KG1 (cell line): ENCODE measurements around the gene TTC28.

Experiments
- DNase-seq: peaks from one replicate; lab custom pipeline; 2025; lab: John Stamatoyannopoulos, UW

Gene TTC28

GRCh38 chr22:28046100-28046499 lies 633.5 kb downstream of the TTC28 start:
- no peak for DNase-seq

- no peak for DNase-seq
Measured at GRCh38 chr22:28044546-28045173, 635.0 kb downstream of the TTC28 start.

- DNase-seq, result no peak
Measured at GRCh38 chr22:28043266-28043665, 636.4 kb downstream of the TTC28 start.

GRCh38 chr22:28034760-28035401 lies 644.8 kb downstream of the TTC28 start:
- DNase-seq, result no peak

DNA sequence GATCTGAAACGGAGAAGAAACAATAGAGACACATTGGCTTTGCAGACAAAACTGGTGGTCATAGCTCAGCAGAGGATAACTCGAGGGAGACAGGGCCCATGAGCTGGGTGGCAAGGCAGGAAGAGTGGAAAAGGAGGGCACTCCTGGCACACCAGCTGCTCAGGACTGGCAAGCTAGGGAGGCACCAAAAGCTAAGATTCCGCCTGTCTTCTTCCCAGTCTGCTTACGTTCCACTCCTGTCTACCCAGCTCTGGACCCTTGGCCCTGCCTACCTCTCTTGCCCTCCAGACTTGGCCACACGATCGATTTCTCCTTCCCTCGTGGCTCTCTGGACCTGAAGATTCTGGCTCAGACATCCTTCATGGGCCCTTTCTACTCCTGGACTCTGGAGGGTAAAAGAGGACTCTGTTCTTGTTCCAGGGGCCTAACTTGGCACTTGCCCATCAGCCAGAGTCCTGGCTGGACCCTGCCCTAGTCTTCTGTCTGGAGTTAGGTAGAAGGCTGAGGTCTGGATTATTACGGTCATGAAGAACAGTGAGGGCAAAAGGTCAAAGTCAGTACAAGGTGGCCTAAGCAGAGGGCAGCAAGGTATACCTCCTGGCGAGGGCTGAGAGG lies 645.4 kb downstream of the TTC28 start:
- no peak for DNase-seq

GRCh38 chr22:28032861-28033260 lies 646.8 kb downstream of the TTC28 start:
- DNase-seq, result no peak

DNA sequence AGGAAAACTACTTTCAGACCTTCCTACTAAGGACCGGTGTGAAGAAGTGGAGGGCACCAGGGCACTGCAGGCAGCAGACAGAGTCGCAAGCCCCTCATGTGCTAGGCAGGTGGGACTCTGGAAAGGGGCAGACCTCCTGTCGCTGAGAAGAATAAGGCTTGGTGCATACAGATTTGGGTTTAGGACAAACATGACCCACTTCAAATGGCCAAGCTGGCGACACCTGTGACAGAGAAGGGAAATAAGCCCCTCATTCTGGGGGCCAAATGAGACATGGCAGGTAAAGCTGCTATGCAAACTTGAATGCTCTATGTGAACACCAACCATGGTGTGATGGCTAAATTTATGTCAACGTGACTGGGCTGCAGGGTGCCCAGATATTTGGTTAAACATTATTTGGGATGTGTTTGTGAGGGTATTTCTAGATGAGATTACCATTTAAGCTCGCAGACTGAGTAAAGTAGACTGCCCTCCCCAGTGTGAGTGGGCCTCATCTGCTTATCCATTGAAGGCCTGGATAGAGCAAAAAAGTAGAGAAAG lies 648.2 kb downstream of the TTC28 start:
- DNase-seq, result no peak

- DNase-seq, result no peak
Measured at GRCh38 chr22:28030473-28030872, 649.2 kb downstream of the TTC28 start.

- no peak for DNase-seq
Measured at GRCh38 chr22:28029956-28030355, 649.7 kb downstream of the TTC28 start.

GRCh38 chr22:28029201-28029948 lies 650.3 kb downstream of the TTC28 start:
- DNase-seq, result no peak

GRCh38 chr22:28027453-28028448 lies 651.9 kb downstream of the TTC28 start:
- no peak for DNase-seq

- no peak for DNase-seq
Measured at GRCh38 chr22:28025866-28026575, 653.6 kb downstream of the TTC28 start.

DNA sequence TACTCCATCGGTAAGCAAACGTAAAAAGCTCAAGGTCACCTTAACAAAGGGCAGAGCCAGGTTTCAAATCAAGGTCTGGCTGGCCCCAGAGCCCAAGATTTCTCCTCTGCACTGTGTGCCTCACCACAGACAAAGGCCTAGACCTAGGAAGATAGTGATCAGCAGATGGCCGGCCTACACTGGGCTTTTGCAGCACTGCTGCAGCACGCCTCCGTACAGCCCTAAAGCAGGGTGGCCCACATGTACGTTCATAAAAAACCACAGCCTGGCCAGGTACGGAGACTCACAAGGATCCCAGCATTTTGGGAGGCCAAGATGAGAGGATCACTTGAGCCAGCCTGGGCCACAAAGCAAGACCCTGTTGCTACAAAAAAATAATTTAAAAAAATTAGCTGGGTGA lies 654.3 kb downstream of the TTC28 start:
- no peak for DNase-seq

DNA sequence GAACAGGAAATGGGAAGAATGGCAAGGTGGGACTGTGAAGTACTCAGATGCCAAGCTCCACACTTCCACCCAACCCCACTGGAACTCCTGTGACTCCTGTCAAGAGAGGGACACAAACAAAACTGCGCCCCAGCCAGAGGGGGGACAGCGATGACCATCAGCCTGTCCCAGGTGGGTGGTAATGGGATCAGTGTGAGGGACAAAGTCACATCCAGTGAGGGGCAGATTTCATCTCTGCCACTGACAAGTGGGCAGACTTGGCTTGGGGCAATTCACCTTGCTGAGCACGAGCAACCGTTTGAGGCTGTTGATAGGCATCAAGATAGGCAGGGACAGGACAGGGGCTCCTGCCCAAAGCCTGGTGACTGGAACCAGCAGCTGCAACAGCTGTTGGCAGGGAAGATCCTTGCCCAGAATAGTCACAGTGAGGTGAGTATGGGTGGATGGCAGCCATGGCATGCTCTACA lies 655.2 kb downstream of the TTC28 start:
- DNase-seq, result no peak

DNA sequence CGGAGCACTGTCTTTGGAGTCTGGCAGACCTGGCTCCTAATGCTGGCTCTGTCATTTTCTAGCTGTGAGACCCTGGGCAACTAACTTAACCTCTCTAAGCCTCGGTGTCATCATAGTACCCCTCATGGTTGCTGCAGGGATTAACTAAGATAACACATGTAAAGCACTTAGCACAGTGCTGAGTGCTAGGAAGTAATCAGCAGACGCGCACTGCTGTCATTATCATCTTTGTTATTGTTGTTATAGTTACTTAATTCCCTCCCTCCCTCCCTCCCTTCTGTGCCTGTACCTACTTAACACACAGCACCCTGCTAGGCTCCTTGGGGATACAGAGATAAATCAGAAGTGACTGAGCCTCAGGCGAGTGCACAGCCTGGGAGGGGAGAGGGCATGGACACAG lies 655.9 kb downstream of the TTC28 start:
- DNase-seq, result no peak

DNA sequence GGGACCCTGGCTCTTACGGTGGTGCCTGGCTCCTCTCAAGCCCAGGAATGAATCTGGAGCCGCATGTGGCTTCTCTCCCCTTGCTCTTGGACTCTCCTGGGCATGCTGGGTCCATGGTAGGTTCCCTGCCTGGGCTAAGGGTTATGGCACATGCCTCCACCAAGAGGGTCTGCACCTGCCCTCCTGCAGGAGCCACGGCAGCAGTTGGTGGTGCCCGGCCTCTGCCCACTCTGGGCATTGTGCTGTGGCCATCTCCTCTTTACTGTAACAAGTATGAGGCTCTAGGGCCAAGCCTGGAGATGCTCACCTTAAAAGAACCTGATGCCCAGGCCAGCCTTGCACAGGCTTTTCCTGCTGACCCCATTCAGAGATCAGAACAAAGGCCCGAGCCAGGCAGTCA lies 656.6 kb downstream of the TTC28 start:
- no peak for DNase-seq

GRCh38 chr22:28021998-28022660 lies 657.5 kb downstream of the TTC28 start:
- no peak for DNase-seq

DNA sequence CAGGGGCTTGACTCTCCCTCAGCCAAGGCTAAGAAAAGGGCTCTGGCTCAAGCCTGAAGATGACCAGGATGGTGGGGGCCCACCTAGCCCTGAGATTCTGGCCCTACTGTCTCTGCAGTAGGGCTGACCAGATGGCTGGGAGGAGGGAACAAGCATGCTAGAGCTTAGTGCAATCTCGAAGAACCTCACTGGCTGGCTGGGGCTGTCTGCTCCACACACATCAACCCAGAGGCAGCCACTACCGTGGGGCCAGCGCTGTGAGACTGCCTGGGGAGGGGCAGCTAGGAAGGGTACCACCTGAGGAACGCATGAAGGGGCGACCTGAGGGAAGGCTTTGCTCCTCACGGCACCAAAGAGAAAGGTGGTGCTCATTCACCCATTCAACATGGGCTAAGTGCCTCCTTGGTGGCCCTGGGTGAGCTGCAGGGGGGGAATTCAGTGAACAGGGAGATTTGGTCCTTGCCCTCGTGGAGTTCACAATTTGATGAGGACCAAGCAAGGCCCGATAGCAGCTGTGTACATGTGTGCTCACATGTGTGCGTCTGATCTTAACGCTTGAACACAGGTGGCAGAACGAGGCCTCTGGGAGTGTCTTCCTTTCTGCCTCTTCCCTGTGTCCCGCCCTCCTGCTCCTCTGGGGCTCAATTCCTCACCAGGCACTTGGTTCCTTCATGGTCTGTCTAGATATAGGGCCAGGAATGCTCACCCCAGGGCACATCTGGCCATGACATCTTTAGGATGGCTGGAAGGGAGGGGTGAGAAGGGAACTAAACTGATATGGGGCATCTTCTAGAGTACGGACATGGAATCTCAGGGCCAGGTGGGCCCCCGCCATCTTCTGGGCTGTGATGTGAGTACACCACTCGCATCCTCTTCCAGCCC lies 658.3 kb downstream of the TTC28 start:
- DNase-seq, result no peak
